SK-N-SH (cell line): ENCODE data around the gene C6orf136. TPM values are rescaled to one million over a fixed set of nuclear protein-coding genes. Genes with fewer than 3 reads are reported as not detected.

Experiments used
- CTCF ChIA-PET: fragments of 300-600, 350-600 bp; formaldehyde crosslinking; extraction: SDS; loops from one replicate; lab custom pipeline; 2021; lab: Yijun Ruan, JAX
- POLR2A ChIA-PET: fragments of 350-600 bp; sonication (Branson Sonifier 250); formaldehyde crosslinking; extraction: SDS; loops from one replicate; lab custom pipeline; 2020; ENCODE audit warnings: antibody characterized with exemption, inconsistent platforms; lab: Yijun Ruan, JAX
- DNase-seq: peaks from one replicate; pipeline ENCODE4 v3.0.0; 2012
- H2AFZ ChIP-seq: fragments of 200-600 bp; sonication (generic); 2 replicates; pipeline ENCODE4 v1.8.1; 2016; ENCODE audit warnings: antibody characterized with exemption, mild to moderate bottlenecking, low read depth
- H3F3A ChIP-seq: fragments of 200-600 bp; sonication (generic); replicated peaks from 2 replicates; pipeline ENCODE3; 2016; ENCODE audit warnings: antibody characterized with exemption, mild to moderate bottlenecking; ENCODE audit not compliant: insufficient read depth
- H3K27ac ChIP-seq, 2 experiments: fragments of 200-500 bp in 1 of 2; fragments of 200-600 bp in 1 of 2; sonication (Bioruptor generic) in 1 of 2; sonication (generic), shearing (Covaris generic) in 1 of 2; 2 replicates each; pipeline versions ENCODE4 v1.5.1 to v1.6.1; 2014 to 2016; ENCODE audit warnings: low read depth in 2 of 2, inconsistent platforms in 1 of 2, low read length in 1 of 2, mild to moderate bottlenecking in 1 of 2, mixed read lengths in 1 of 2
- H3K27me3 ChIP-seq: fragments of 200-600 bp; sonication (generic), shearing (Covaris generic); 2 replicates; pipeline ENCODE4 v1.6.1; 2016; ENCODE audit warnings: mixed run types; ENCODE audit not compliant: insufficient read depth
- H3K36me3 ChIP-seq, 2 experiments: fragments of 200-500 bp in 1 of 2; fragments of 200-600 bp in 1 of 2; sonication (Bioruptor generic) in 1 of 2; sonication (generic) in 1 of 2; replicated peaks in 1 of 2; 2 replicates each; pipeline versions ENCODE3 to v1.5.1; 2014 to 2016; ENCODE audit warnings: low read length in 1 of 2, mild to moderate bottlenecking in 1 of 2; ENCODE audit not compliant: insufficient read depth in 2 of 2, control insufficient read depth in 1 of 2
- H3K4me1 ChIP-seq, 2 experiments: fragments of 200-500 bp in 1 of 2; fragments of 200-600 bp in 1 of 2; sonication (Bioruptor generic) in 1 of 2; sonication (generic), shearing (Covaris generic) in 1 of 2; 2 replicates each; pipeline versions ENCODE4 v1.5.1 to v1.6.1; 2014 to 2016; ENCODE audit warnings: low read depth in 1 of 2, low read length in 1 of 2, mixed run types in 1 of 2; ENCODE audit not compliant: insufficient read depth in 2 of 2, control insufficient read depth in 1 of 2
- H3K4me2 ChIP-seq: fragments of 200-600 bp; sonication (generic), shearing (Covaris generic); 2 replicates; pipeline ENCODE4 v1.6.1; 2017; ENCODE audit warnings: mixed run types
- H3K4me3 ChIP-seq, 2 experiments: fragments of 200-500 bp in 1 of 2; fragments of 200-600 bp in 1 of 2; sonication (Bioruptor generic) in 1 of 2; sonication (generic), shearing (Covaris generic) in 1 of 2; 2 replicates each; pipeline versions ENCODE4 v1.5.1 to v1.8.1; 2014 to 2016; ENCODE audit warnings: low read depth in 2 of 2, inconsistent platforms in 1 of 2, low read length in 1 of 2, mild to moderate bottlenecking in 1 of 2, mixed read lengths in 1 of 2, moderate library complexity in 1 of 2
- H3K79me2 ChIP-seq: fragments of 200-600 bp; sonication (generic); 2 replicates; pipeline ENCODE4 v1.8.1; 2017; ENCODE audit warnings: mild to moderate bottlenecking; ENCODE audit not compliant: insufficient read depth
- H3K9ac ChIP-seq: fragments of 200-600 bp; sonication (generic); 2 replicates; pipeline ENCODE4 v1.6.1; 2017; ENCODE audit warnings: mixed run types
- H3K9me2 ChIP-seq: fragments of 200-600 bp; sonication (generic); 2 replicates; pipeline ENCODE4 v1.6.1; 2017; ENCODE audit warnings: mixed run types
- H3K9me3 ChIP-seq: fragments of 200-600 bp; sonication (generic); 2 replicates; pipeline ENCODE4 v1.6.1; 2017; ENCODE audit warnings: mixed run types, mild to moderate bottlenecking, moderate library complexity
- H4K20me1 ChIP-seq: fragments of 200-600 bp; sonication (generic); 2 replicates; pipeline ENCODE4 v1.6.1; 2017; ENCODE audit warnings: mild to moderate bottlenecking, mixed run types; ENCODE audit not compliant: insufficient read depth
- CHD2 ChIP-seq: fragments of 150-350 bp; IDR thresholded peaks from 2 replicates; pipeline ENCODE4 v1.6.1; 2018; ENCODE audit warnings: low read length; ENCODE audit not compliant: partially characterized antibody
- ELF1 ChIP-seq: IDR thresholded peaks from 2 replicates; pipeline ENCODE4 v1.4.0; 2012
- EZH2phosphoT487 ChIP-seq: fragments of 200-600 bp; sonication (generic); IDR thresholded peaks from 2 replicates; pipeline ENCODE4 v1.6.1; 2017; ENCODE audit warnings: low read depth, mixed run types, mild to moderate bottlenecking, antibody characterized with exemption, moderate library complexity, borderline replicate concordance
- FOSL2 ChIP-seq: IDR thresholded peaks from 2 replicates; pipeline ENCODE4 v1.4.0; 2012; ENCODE audit warnings: low read depth, mild to moderate bottlenecking, moderate library complexity, borderline replicate concordance
- FOXM1 ChIP-seq: IDR thresholded peaks from 2 replicates; pipeline ENCODE4 v1.4.0; 2012; ENCODE audit warnings: low read depth, mild to moderate bottlenecking
- GABPA ChIP-seq: IDR thresholded peaks from 2 replicates; pipeline ENCODE4 v1.4.0; 2012; ENCODE audit warnings: low read depth, mild to moderate bottlenecking
- GATA2 ChIP-seq: sonication (generic); formaldehyde crosslinking; IDR thresholded peaks from 2 replicates; pipeline ENCODE4 v1.5.0; 2020; ENCODE audit warnings: mild to moderate bottlenecking, missing genetic modification reagents
- JUND ChIP-seq: IDR thresholded peaks from 2 replicates; pipeline ENCODE4 v1.4.0; 2012
- MEF2A ChIP-seq: IDR thresholded peaks from 2 replicates; pipeline ENCODE4 v1.4.0; 2012; ENCODE audit warnings: low read depth, borderline replicate concordance
- MXI1 ChIP-seq: IDR thresholded peaks from 2 replicates; pipeline ENCODE4 v1.6.1; 2012; ENCODE audit warnings: mild to moderate bottlenecking, low read depth, low read length, improper control_type of control experiment
- NRF1 ChIP-seq: IDR thresholded peaks from 2 replicates; pipeline ENCODE4 v1.6.1; 2012; ENCODE audit warnings: low read depth, mild to moderate bottlenecking, low read length
- POLR2AphosphoS5 ChIP-seq: IDR thresholded peaks from 2 replicates; pipeline ENCODE4 v1.6.1; 2012; ENCODE audit warnings: low read depth, low read length
- RCOR1 ChIP-seq: fragments of 150-350 bp; IDR thresholded peaks from 2 replicates; pipeline ENCODE4 v1.6.1; 2017; ENCODE audit warnings: antibody characterized with exemption, low read length
- REST ChIP-seq: IDR thresholded peaks from 2 replicates; pipeline ENCODE4 v1.6.1; 2012; ENCODE audit warnings: mild to moderate bottlenecking, low read depth, low read length, moderate library complexity
- RFX5 ChIP-seq: IDR thresholded peaks from 2 replicates; pipeline ENCODE4 v1.6.1; 2012; ENCODE audit warnings: mild to moderate bottlenecking, improper control_type of control experiment, low read length
- SIN3A ChIP-seq: IDR thresholded peaks from 2 replicates; pipeline ENCODE4 v1.6.1; 2012; ENCODE audit warnings: low read depth, mild to moderate bottlenecking, low read length, moderate library complexity, borderline replicate concordance
- SMC3 ChIP-seq: IDR thresholded peaks from 2 replicates; pipeline ENCODE4 v1.6.1; 2012; ENCODE audit warnings: low read depth, low read length, improper control_type of control experiment
- TCF12 ChIP-seq: IDR thresholded peaks from 2 replicates; pipeline ENCODE4 v1.4.0; 2012
- TEAD4 ChIP-seq: IDR thresholded peaks from 2 replicates; pipeline ENCODE4 v1.4.0; 2012; ENCODE audit warnings: mild to moderate bottlenecking, borderline replicate concordance; ENCODE audit not compliant: insufficient read depth
- USF2 ChIP-seq: fragments of 150-350 bp; IDR thresholded peaks from 2 replicates; pipeline ENCODE4 v1.6.1; 2017; ENCODE audit warnings: antibody characterized with exemption, low read length, low read depth, borderline replicate concordance
- WGBS: methylation state at CpG from one replicate; pipeline ENCODE4 v1.1.6; 2017; ENCODE audit warnings: low lambda C conversion rate; 5-methylcytosine and 5-hydroxymethylcytosine counted together
- polyA plus RNA-seq, 3 experiments: library from polyadenylated mRNA; depleted of rRNA; stranded (reverse); fragments of >200 nt; gene quantifications; 2 replicates each; pipeline ENCODE4 v1.2.3, GENCODE V29; 2012
- TF ChIP-seq, protein P1 (sequence below): IDR thresholded peaks from 2 replicates; pipeline ENCODE4 v1.4.0; 2012; ENCODE audit warnings: low read depth, borderline replicate concordance

C6orf136 gene
- polyA plus RNA-seq, 1 of the 3 experiments (the other 2 are of a cell fraction), result 14.3 TPM

GRCh38 chr6:30689022-30689865 lies 42.3 kb downstream of the C6orf136 start:
- Histone ChIP-seq H3K79me2 (peaks cover 62% of the 10 kb centered on the region), H3K4me1 (peaks cover 17 to 46% of the 10 kb centered on the region in 2 experiments; a peak in 2 of 4 replicates), H4K20me1 (no peaks in the 10 kb centered on the region; the same call in 1 of the 2 replicates), H3K9me2 (no peaks in the 10 kb centered on the region), H3K9me3 (no peaks in the 10 kb centered on the region), H3K4me3 (peak overlapping the region in 1 of 2 experiments; percentile 86; a peak in 2 of 4 replicates), H3K9ac (peak overlapping the region; percentile 74; the same call in 1 of the 2 replicates), H3K27me3 (no peaks in the 10 kb centered on the region), H3K4me2 (peak overlapping the region; percentile 98), H3K36me3 (peaks cover 0 to 5% of the 10 kb centered on the region in 2 experiments), H2AFZ (no peak overlapping the region), H3K27ac (no peak overlapping the region; a peak in 1 of 4 replicates), H3F3A (no peaks in the 10 kb centered on the region)
- CTCF ChIA-PET, result interaction anchor here (1.0 to 29.8 kb wide), 5 partner anchors 9 to 34 kb away, joined by 3 to 838 read pairs (median 5); partner anchors contain the start of genes DHX16, FLOT1, MDC1 and TUBB
- no peak for DNase-seq
- 94% methylated on average over 9 of the region's 11 CpGs for WGBS
- TF ChIP-seq, protein P1, sequence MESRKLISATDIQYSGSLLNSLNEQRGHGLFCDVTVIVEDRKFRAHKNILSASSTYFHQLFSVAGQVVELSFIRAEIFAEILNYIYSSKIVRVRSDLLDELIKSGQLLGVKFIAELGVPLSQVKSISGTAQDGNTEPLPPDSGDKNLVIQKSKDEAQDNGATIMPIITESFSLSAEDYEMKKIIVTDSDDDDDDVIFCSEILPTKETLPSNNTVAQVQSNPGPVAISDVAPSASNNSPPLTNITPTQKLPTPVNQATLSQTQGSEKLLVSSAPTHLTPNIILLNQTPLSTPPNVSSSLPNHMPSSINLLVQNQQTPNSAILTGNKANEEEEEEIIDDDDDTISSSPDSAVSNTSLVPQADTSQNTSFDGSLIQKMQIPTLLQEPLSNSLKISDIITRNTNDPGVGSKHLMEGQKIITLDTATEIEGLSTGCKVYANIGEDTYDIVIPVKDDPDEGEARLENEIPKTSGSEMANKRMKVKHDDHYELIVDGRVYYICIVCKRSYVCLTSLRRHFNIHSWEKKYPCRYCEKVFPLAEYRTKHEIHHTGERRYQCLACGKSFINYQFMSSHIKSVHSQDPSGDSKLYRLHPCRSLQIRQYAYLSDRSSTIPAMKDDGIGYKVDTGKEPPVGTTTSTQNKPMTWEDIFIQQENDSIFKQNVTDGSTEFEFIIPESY, result no peak
- TF ChIP-seq CHD2 (no peak), POLR2AphosphoS5 (no peak), JUND (no peak), SMC3 (no peak), ELF1 (no peak), FOSL2 (no peak)
- POLR2A ChIA-PET, result no interaction called here

DNA sequence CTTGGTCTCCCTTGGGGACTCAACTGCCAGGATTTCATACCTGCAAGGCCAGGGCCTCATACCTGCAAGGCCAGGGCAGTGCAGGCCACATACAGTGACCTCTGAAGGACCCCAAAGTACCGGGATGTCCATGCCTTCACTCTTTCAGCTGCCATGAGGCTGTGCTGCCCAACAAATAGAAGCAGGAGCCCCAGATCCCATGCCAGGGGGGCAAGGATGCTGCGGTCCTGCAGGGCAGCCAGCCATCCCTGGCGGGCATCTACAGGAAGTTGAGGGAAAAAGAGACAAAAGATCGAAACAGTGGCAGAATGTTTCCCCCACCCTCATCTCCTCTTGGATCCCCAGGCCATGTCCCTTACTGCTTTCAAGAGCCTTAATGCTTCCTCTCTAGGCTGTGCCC lies 43.1 kb downstream of the C6orf136 start:
- H3K36me3 ChIP-seq, result peaks cover 0 to 3% of the 10 kb centered on the region in 2 experiments
- ChIA-PET CTCF (interaction anchor here (1.7 to 29.8 kb wide), 3 partner anchors 9 to 33 kb away, joined by 3 to 838 read pairs (median 56); partner anchors contain the start of genes FLOT1, MDC1 and TUBB), POLR2A (interaction anchor here (0.6 to 1.5 kb wide), 3 partner anchors 20 to 31 kb away, joined by 3 to 6 read pairs (median 3); partner anchors contain the start of gene MDC1)
- peaks cover 55% of the 10 kb centered on the region for H3K79me2 ChIP-seq
- no peaks in the 10 kb centered on the region for H3K9me3 ChIP-seq
- H3F3A ChIP-seq, result no peaks in the 10 kb centered on the region
- no peaks in the 10 kb centered on the region for H3K27me3 ChIP-seq
- peak overlapping the region; percentile 78 to 87 for H3K27ac ChIP-seq
- H3K4me2 ChIP-seq, result peak overlapping the region; percentile 76
- no peaks in the 10 kb centered on the region; the same call in 1 of the 2 replicates for H4K20me1 ChIP-seq
- H3K4me1 ChIP-seq, result peaks cover 17 to 40% of the 10 kb centered on the region in 2 experiments; a peak in 2 of 4 replicates
- no peak for DNase-seq
- 26% methylated on average over 3 of the region's 4 CpGs for WGBS
- H2AFZ ChIP-seq, result no peak overlapping the region
- H3K4me3 ChIP-seq, result peak overlapping the region; percentile 66 to 86
- H3K9me2 ChIP-seq, result no peaks in the 10 kb centered on the region
- peak overlapping the region; percentile 74; the same call in 1 of the 2 replicates for H3K9ac ChIP-seq
- TF ChIP-seq GATA2 (CRISPR knock-in tag) (no peak), FOXM1 (no peak), SIN3A (no peak), TEAD4 (no peak), NRF1 (no peak), SMC3 (no peak), REST (no peak), RFX5 (no peak), TCF12 (no peak), MXI1 (no peak), EZH2phosphoT487 (no peak), RCOR1 (no peak), GABPA (no peak), MEF2A (no peak), USF2 (no peak), FOSL2 (no peak)
